GM19467 (cell line): ENCODE data around the gene PLCXD1.
"Not testable (repeated sequence)": the region's sequence is repeated elsewhere in the genome, so short reads cannot be mapped to it uniquely, and the experiment has no call there.

Experiments used
- ATAC-seq: cut with Tn5 transposase; IDR thresholded peaks from one replicate; pipeline ENCODE4 v1.9.1; 2021; ENCODE audit warnings: mild to moderate bottlenecking, moderate library complexity; ENCODE audit not compliant: unreplicated experiment

PLCXD1 gene

GRCh38 chrX:262381-262909 is 18.7 kb upstream of the PLCXD1 start:
- peak; percentile 85 for ATAC-seq

- ATAC-seq: not testable (repeated sequence)
Measured at GRCh38 chrX:264006-264405, 17.2 kb upstream of the PLCXD1 start.

DNA sequence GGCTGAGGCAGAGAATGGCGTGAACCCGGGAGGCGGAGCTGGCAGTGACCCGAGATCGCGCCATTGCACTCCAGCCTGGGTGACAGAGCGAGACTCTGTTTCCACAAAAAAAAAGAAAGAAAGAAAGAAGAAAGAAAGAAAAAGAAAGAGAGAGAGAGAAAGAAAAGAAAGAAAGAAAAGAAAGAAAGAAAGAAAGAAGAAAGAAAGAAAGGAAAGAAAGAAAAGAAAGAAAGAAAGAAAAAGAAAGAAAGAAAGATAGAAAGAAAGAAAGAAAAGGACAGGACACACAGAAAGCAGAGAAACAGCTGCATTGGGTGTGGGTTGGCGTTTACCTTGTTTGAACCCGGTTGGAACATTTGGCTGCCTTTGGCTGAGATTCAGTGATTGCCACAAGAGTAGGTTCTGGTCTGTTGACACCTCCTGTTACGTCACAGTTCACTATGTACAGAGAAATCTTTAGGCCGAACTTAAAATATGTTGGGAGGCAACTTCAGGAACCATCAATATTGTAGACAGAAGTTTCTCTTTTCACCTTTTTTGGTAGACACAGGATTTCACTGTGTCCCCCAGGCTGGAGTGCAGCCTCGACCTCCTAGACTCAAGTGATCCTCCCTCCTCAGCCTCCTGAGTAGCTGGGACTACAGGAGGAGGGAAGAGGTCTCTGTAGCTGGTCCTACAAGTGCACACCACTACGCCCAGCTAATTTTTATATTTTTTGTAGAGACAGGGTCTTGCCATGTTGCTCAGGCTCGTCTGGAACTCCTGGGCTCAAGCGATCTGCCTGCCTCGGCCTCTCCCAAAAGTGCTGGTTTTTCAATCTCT is 16.3 kb upstream of the PLCXD1 start:
- no peak for ATAC-seq

- no peak for ATAC-seq
Measured at GRCh38 chrX:265502-265901, 15.7 kb upstream of the PLCXD1 start.

GRCh38 chrX:267771-268261 is 13.4 kb upstream of the PLCXD1 start:
- ATAC-seq: no peak

DNA sequence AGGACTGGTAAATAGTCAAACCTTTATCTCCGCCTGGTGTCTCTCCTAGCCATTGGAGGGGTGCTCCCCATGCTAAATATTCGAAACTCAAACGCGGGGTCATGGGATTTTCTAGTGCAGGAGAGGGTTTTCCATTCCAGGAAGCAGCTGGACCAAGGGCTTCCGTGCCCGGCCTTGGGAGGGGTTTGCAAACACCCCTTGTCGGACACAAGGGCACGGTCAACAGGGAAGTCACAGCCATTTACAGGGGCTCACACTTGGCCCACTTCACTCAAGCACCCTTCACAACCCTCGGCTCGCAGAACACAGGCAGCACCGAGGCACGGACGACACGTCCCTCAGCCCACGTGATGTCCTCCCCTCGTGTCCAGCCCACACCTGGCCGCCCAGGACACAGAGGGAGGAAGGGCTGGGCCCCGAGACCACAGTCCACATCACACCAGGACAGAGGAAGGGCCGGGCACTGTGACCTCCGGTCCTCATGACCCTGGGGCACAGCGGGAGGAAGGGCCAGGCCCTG is 10.3 kb upstream of the PLCXD1 start:
- no peak for ATAC-seq

DNA sequence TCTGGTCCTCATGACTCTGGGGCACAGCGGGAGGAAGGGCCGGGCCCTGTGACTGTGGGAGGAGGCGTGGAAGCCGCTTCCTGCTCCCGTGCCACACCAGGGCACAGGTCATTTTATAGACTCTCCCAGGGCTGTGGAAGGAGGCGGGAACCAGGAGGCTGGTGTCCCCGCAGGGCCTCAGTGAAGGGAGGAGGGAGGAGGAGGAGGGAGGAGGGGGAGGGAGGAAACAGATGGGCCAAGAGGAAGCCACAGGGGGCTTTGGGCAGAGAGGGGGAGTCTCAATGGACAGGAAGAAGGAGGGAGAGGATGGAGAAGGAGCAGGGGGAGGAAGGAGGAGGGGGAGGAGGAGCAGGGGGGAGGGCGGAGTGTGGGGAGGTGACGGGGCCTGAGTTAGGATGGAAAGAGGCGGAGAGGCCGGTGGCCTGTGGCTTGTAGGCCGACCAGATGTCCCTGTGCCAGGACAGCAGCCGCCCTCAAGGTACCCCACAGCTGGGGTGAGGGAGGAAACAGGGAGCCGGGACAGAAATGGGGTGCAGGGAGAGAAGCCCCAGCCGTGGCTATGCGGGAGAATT is 6.2 kb upstream of the PLCXD1 start:
- ATAC-seq: no peak

DNA sequence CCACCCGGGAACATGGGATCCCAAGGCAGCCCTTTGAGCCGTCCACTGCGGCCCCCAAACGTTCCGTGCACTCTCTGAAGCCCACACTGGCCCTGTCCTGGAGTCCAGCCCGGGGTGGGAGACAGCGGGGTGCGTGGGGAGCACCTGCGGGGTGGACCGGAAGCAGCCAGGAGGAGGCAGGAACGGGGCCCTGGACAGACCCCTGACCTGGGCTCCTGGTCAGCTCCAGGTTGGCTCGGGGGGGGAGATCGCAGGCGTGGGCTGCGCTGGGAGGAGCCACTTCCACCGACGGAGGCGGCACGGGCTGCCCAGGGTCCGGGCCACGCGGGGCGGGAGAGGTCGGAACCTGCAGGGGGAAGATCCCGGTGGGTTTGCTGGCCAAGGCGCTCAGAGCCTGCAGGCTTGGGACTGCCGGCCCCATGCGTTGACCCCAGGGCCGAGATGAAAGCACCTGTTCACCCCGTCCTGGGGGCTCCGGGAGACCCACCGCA is 5.7 kb upstream of the PLCXD1 start:
- ATAC-seq: peak; percentile 21

DNA sequence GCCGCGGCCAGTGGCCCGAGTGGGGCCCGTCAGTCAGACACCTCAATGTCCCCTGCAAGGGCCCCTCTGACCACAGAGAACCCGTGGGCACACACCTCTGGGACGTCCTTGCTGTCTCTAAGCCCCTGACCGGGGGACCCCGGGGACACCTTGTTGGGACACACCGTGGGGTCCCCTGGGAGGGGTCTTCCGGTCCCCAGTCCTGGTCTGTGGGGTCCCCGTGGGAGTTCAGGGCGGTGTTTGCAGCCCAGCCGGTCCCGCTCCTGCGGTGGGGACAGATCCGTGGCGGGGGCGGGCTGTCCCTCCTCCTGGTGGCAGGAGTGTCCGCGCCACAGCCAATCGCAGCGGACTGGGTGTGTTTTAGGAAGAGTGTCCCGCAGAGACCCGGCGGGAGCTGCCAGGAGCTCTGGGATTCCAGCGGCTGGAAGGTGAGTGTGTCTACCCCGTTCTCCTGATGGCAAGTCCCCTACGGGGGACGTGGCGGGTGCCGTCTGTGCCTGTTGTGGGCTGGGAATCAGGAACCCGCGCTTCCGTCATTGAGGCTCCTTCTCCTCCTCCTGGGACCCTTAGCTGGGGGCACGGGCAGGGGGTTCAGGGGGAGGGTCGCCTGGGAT is 5.1 kb upstream of the PLCXD1 start:
- ATAC-seq: peak; percentile 70

DNA sequence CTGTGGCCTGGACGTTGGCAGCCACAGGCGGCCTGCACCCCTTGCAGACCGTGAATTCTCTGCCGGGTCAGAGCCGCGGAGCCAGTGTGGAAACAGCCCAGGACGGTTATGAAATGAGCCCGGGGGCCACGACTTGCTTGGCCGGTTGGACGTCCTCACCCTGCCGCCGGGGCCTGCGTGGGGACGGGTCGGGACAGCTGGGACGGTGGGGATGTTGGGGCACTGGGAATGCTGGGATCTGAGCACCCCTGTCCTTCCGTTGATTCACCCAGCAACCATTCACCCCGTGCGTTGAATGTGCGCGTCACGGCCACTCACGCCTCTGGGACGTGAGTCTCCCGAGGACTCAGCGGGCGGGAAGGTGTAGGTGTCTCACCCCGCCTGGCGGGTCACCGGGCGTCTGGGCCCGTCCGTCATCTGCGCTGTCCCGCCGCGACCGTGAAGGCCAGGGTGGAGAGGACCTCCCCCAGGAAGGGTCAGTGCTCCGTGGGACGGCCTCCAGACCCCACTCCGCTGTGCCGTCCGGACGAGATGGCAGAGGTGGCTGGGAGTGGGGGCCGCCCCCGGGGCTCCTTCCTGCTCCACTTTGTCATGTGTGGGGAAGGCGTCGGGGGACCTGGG is 4.5 kb upstream of the PLCXD1 start:
- ATAC-seq: no peak

DNA sequence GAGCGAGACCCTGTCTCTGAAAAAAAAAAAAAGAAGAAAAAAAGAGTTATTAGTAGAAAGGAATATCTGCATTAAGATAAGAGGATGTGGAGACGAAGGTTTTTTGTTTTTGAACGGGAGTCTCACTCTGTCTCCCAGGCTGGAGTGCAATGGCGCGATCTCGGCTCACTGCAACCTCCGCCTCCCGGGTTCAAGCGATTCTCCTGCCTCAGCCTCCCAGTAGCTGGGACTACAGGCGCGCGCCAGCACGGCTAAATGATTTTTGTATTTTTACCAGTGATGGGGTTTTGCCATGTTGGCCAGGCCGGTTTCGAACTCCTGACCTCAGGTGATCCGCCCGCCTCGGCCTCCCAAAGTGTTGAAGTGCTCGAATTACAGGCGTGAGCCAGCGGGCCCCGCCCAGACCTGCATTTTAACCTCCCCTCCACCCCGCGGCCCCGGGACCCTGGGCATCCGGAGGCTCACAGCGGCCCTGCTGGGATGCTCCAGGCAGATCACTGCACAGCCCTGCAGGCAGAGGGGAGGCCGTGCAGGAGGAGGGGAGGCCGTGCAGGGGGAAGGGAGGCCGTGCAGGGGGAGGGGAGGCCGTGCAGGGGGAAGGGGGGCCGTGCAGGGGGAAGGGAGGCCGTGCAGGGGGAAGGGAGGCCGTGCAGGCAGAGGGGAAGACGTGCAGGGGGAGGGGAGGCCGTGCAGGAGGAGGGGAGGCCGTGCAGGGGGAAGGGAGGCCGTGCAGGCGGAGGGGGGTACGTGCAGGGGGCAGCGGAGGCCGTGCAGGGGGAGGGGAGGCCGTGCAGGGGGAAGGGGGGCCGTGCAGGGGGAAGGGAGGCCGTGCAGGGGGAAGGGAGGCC is 1.2 kb upstream of the PLCXD1 start:
- ATAC-seq: not testable (repeated sequence)

DNA sequence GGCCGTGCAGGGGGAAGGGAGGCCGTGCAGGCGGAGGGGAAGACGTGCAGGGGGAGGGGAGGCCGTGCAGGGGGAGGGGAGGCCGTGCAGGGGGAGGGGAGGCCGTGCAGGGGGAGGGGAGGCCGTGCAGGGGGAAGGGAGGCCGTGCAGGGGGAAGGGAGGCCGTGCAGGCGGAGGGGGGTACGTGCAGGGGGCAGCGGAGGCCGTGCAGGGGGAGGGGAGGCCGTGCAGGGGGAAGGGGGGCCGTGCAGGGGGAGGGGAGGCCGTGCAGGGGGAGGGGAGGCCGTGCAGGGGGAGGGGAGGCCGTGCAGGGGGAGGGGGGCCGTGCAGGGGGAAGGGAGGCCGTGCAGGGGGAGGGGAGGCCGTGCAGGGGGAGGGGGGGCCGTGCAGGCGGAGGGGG is 459 bp upstream of the PLCXD1 start:
- ATAC-seq: not testable (repeated sequence)

DNA sequence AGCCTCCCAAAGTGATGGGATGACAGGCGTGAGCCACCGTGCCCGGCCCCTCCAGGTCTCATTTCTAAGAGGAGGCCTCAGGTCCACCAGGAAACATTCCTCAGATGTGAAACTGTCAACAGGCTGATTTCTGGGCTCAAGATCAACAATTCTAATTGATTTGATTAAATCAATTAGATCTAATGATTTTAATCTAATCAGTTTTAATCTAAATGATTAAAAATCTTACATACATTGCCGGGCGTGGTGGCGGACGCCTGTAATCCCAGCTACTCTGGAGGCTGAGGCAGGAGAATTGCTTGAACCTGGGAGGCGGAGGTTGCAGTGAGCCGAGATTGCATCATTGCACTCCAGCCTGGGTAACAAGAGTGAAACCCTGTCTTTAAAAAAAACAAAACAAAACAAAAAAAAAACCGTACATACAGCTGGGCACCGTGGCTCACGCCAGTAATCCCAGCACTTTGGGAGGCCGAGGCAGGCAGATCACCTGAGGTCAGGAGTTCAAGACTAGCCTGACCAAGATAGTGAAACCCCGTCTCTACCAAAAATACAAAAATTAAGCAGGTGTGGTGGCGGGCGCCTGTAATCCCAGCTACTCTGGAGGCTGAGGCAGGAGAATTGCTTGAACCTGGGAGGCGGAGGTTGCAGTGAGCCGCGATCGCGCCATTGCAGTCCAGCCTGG is 960 bp downstream of the PLCXD1 start:
- ATAC-seq: not testable (repeated sequence)

- ATAC-seq: peak; percentile 97
Measured at GRCh38 chrX:283115-283845, 2.1 kb downstream of the PLCXD1 start.

DNA sequence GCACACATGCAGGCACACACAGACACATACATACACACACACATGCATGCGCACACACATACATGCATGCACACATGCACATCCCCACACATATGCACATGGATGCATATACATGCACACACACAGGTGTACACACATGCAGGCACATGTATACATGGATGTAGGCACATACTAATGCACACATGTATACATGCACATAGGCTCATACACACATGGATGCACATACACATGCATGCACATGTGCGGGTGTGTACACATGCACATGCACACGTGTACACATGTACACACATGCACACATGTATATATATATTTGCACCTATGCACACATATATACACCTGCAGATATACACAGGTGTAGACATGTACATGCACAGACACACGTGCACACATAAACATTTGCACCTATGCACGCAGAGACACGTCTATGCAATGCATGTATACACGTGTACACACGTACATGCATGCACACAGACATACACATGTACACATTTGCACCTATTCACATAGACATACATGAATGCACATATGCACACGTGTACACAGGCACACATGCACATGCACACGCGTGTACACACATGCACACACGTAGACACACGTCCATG is 4.0 kb downstream of the PLCXD1 start:
- no peak for ATAC-seq

GRCh38 chrX:287670-288069 is 6.5 kb downstream of the PLCXD1 start:
- ATAC-seq: no peak

GRCh38 chrX:288561-288991 is 7.4 kb downstream of the PLCXD1 start:
- no peak for ATAC-seq

DNA sequence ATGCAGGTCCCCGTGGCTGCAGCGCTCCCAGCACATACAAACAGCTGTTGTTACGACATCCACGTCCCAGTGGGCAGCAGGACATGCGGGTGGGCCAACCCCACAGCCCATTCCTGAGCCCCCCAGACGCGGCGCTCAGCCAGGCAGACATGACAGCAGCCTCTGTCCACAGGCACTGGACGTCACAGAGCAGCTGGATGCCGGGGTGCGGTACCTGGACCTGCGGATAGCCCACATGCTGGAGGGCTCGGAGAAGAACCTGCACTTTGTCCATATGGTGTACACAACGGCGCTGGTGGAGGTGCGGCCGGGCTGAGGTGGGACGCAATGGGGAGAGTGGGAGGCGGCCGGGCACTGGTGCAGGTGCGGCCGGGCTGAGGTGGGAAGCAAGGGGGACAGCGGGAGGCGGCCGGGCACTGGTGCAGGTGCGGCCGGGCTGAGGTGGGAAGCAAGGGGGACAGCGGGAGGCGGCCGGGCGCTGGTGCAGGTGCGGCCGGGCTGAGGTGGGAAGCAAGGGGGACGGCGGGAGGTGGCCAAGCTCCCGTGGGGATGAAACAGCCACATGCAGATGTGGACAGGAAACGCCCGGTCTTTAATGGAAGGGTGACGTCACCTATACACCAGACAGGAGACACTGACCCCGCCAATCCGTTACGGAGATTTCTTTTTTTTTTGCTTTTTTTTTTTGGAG is 9.4 kb downstream of the PLCXD1 start:
- no peak for ATAC-seq
